ENCODE results near the gene PNLIPRP2.

Gene PNLIPRP2

GRCh38 chr10:116655568-116655967, 34.8 kb downstream of the PNLIPRP2 start:
- ATAC-seq, result no peak

DNA sequence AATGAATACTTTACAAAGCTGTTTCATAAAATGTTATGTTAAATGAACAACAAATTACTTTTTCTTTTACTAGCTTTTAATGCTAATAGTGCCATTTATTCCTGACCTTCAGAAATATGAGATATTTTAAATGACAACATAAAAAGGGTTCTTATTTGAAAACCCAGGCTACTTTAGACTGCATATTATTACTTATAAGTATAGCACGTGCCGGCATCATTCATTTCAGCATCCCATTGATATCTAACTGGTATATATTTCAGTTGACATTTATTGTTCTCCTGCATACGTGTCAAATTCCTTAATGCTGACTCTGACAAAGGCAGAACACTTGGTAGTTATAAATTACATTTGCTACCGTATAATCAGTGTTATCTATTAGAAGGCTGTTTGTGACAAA, 35.3 kb downstream of the PNLIPRP2 start:
- no peak for ATAC-seq
- DNase-seq, result no peak

More at GRCh38 chr10:116655568-116655967, 34.8 kb downstream of the PNLIPRP2 start:
- DNase-seq, result no peak

DNA sequence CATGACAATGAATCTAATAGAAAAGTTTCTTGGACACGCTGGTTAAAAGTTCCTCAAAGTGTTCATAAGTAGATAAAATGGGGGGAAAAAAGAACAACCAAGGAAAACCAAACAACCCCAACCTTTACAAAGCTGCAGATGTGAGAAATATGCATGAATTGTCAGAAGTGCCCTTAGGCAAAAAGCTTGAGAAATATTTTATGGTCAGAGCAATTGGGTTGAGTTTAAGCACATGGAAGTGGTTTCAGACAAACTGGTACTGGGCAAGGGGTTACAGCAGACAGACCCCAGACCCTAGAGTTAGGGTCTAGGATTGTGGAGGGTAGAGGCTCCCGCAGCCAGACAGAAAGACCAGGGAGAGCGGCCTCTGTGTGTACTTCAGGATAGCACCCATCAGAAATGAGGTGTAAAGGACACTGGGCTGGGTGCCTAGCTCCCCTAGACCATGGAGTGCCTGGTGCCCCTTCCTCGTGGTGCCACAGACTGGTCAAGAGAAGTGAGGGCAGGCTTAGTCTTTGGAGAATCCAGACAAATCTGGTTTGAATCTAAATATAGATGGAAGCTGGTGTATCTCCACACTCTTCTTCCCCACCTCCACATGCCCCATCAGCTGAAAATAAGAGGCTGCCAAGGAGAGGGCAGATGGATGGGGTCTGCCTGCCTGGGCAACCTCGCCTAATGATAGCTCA, 37.3 kb downstream of the PNLIPRP2 start:
- DNase-seq (no peak), ATAC-seq (no peak)

DNA sequence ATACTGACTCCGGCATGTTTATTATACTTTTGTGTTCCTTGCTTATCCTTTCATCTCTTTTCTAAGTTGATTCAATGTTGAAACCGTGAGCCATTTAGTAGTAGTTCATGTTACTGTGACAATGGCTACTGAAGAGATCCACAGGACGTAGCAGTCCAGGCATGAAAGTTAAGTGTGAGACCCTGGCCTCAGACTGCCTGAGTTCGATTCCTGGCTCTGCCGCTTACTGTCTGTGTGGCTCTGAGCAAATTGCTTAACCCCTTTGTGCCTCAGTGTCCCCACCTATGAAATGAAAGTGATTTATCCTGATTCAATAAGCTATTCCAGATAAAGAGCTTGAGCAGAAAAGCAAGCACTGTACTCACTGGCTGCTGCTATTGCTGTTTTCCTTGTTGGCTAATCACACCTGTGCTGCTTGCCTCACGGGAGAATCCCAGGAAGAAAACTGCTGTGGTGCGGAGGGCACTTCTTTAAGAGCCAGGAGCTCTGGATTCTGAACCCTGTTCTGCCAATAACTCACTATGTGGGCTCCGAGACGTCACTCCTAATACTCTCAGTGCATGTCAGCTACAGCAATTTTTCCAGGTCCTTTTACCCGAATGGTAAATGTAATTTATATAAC, 38.4 kb downstream of the PNLIPRP2 start:
- ATAC-seq, result no peak
- DNase-seq, result no peak

DNA sequence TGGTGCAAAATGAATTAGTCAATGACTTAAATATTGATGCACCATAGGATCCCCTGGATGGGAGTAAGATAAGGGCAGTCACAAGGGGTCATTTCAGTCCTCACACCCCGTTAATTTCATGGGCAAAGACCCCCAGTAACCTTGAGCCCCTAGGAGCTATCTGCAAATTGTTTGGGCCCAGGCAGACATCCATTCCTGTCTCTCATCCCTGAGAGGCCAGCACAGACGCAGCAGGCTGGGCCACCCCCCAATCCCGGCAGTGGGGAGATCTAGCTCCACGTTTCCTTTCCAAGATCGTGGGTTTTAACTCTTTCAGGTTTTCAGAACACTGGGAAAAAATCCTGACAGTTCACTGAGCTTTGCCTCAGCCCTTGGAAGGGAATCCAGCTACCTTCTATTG, 40.1 kb downstream of the PNLIPRP2 start:
- no peak for DNase-seq
- ATAC-seq, result no peak

DNA sequence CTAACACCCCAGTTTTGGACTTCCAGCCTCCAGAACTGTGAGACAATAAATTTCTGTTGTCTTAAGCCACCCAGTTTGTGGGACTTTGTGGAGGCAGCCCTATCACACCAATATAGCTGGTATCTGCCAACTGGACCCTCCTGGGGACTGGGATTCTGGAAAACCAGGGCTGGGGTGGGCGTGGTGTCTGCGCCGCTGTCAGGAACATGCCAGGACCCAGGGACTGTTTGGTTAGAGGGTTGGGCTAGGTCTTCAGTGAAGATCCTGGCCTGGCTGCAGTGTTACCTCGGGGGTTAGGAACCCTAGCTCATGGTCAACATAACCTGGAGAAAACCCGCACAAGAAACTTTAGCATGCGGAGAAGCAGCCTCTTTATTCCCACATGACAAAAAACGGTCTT, 42.6 kb downstream of the PNLIPRP2 start:
- DNase-seq, result no peak
- ATAC-seq, result no peak

- DNase-seq, result no peak
- no peak for ATAC-seq
These were observed 43.9 kb downstream of the PNLIPRP2 start for GRCh38 chr10:116664631-116665030.

- no peak for ATAC-seq
- no peak for DNase-seq
These were observed 44.9 kb downstream of the PNLIPRP2 start for GRCh38 chr10:116665541-116666125.

DNA sequence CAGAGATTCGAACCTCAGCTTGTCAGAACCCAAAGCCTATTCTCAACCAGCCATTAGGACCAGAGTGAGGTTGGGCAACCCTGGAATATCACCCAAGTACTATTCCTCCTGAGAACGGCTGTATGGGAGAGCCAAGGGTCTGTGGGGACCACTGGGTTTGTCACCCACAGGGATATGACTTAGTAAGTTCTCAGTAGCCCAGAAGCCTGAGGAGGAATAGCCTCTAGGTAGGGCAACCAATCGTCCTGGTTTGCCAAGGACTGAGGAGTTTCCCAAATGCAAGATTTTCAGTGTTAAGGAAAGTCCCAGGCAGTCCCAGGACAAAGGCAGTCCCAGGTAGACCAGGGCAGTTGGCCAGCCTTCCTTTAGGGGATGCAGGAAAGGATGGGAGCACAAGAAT, 46.7 kb downstream of the PNLIPRP2 start:
- ATAC-seq (no peak), DNase-seq (no peak)

DNA sequence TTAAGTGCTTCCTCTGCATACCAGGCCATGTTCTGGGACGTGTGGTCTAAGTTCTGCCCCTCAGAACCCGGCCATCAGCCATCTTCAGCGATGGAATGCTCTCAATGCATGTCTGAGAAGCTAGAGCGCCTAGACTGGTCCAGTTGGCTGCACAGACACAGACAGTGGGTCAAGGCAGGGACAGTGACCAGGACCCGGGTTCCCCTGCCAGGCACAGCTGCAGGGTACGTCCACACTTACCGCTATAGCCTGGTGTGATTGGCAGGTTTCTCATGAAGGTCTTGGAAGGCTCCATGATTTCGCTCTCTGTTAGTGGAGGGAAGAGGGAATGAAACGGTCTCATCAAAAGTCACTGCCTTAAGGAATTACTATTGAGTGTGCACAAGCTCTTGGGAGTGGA, 47.3 kb downstream of the PNLIPRP2 start:
- no peak for DNase-seq
- no peak for ATAC-seq

DNA sequence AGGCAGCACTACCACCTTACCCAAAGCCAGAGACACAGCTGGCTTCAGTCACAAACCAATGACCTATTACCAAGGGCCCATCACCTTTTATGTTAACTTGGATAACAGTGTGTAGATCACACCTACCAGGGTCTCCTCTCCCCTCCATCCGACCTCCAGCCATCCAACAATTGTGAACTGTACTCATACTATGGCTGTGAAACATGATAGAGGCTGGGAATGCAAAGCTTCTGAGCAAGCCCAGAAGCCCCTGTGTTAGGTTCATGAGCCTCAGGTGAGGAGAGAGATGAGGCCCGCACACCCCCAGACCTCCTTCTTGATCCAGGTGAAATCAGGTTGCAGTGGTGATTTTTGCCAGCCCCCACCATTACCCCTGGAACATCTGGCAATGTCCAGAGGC, 47.7 kb downstream of the PNLIPRP2 start:
- DNase-seq, result no peak
- ATAC-seq, result no peak

GRCh38 chr10:116669080-116669479, 48.3 kb downstream of the PNLIPRP2 start:
- DNase-seq (no peak), ATAC-seq (no peak)

DNA sequence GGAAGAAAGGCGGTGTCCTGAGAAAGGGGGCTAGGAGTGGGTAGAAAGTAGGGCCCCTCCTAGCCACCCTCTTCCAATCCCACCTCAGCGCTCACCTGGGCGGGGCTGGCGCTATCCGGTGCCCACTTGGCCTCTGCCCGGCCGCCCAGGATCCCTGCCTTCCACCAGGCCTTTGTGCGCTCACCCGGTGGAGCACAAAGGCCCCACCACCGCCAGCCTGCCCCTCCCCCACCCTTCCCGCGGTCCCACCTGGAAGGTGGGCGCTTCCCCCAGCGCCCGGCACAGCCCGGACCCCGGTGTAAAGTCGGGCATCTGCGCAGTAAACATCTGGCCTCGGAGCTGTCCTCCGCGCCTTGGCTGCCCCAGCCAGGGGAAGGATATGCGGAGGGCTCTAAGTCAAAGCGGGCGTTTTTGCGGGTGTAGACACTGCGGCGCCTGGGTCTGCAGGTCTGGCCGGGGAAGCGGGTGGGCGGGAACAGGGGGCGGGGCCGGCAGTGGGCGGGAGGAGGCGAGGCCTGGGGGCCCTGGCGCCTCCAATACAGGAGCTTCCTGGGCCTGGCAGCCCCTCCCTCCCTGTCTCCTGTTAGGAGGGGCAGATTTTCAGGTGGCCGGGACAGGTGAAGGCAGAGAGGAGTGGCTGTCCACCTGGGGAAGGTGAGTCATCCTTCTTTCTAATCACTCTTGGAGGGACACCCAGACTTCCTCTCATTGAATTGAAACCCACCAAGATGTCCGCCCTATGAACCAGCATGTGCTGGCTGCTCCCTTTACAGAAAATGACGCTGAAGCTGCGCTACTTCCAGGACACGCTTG, 49.3 kb downstream of the PNLIPRP2 start:
- DNase-seq (no peak), ATAC-seq (no peak)

- ATAC-seq (no peak), DNase-seq (no peak)
These were observed 50.0 kb downstream of the PNLIPRP2 start for GRCh38 chr10:116670706-116671105.

DNA sequence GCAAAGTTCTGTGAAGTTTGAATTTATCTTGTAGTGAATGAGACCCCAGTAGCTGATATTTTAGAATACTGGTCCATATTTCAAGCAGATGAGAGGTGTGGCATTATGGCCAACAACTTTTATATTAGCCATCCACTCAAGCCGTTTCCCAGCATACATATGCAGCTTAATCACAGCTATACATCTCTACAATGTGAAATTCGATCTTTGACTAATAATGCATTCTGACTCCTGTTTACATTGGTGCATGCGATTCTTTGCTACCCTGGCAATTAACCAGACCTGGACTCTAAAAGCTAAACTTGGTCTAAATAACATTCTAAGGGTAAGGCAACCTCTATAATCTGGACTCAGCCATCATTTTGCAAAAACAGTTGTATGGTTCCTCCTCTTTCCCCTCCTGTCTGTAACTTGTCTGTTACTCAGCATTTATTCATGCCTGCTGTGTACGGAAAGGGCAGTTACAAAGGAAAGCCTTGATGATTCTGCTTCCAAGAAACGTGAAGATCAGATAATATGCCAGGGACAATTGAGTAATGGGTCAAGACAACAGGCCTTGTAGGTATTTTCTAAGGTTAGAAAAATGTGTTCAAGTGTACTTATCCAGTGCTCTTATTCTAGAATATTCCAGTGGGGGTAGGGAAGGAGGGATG, 50.6 kb downstream of the PNLIPRP2 start:
- DNase-seq, result no peak
- no peak for ATAC-seq

- no peak for ATAC-seq
These were observed 52.1 kb downstream of the PNLIPRP2 start for GRCh38 chr10:116672891-116673290.

GRCh38 chr10:116673866-116674265, 53.1 kb downstream of the PNLIPRP2 start:
- DNase-seq, result no peak
- no peak for ATAC-seq

More at GRCh38 chr10:116672891-116673290, 52.1 kb downstream of the PNLIPRP2 start:
- DNase-seq, result no peak

DNA sequence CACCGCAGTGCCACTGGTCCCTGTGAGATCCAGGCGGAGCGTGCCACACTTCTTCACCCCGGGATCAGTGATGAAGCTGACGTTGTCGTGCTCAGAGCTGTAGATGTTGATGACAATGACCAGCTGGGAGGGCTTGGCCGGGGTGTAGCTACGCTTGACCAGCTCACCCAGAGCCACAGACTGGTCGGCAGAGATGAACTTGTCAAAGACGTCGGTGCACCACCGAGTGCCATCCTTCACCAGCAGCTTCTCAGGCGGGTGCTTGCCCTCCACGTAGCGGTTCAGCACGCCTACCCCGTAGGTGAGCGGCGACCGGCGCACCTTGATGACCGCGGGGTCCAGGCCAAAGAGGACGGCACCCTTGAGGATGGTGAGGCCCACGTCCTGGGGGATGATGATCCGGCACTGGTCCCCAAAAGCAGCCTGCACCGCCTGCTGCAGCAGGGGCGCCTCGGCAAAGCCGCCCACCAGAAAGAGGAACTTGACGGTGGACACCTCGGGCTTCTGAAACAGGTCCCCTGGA, 54.2 kb downstream of the PNLIPRP2 start:
- no peak for DNase-seq
- ATAC-seq, result no peak

GRCh38 chr10:116676118-116676517, 55.4 kb downstream of the PNLIPRP2 start:
- DNase-seq, result no peak
- no peak for ATAC-seq

DNA sequence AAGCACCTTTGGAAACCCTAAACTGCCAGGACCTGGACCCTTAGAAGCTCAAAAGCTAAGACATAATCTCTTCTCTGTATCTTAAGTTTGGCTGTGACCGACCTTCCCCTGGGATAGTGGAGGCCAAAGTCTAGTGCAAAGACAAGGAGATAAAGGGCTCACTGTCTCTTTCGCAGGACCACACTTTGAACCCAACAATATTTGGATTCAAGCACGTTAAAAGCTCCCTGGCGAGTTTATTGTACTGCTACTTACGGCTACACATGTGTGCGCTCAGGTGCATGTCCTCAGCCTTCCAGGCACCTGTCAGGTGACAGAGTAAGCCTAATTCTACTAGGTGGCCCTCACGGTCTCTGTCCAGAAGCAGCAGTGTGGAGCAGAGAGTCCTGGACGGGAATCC, 55.9 kb downstream of the PNLIPRP2 start:
- no peak for DNase-seq

DNA sequence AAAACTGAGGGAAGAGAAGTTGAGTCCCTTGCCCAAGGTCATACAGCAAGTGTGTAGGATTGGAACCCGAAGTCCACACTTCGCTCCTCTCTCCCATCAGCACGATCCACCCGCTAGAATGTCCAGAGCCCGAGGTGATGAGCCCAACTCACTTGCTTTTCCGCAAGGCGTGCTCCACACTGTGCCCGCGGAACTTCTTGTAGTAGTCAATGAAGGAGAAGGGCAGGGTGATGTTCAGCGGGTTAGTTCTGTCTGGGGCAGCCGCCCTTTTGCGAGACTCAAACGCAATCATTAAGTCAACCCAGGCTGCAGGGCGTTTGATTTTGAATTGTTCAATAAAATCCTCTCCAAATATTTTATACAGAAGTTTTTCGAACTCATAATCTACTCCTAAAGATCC, 58.6 kb downstream of the PNLIPRP2 start:
- DNase-seq (no peak), ATAC-seq (no peak)

More for the DNA sequence above, 55.9 kb downstream of the PNLIPRP2 start:
- ATAC-seq, result no peak

DNA sequence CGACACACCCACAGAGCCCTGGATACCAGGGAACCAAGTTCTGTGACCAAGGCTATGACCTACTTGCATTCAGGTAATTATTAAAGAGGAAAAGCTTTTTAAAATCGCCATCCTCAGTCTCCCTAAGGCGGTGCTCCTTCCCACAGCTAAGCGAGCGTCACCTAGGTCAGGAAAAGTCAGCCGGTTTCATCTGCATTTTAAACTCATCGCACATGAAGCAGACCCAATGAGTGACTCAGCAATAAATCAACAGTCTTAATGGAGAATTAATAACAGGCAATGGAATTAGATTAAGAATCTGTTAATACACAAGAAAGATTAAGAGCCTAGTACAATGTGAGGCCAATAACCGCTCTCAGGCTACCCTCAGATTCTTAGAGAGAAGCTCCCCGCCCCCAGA, 62.4 kb downstream of the PNLIPRP2 start:
- DNase-seq, result no peak
- ATAC-seq, result no peak

Data from stimulated activated naive CD8-positive, alpha-beta T cell treated with anti-CD3 and anti-CD28 coated beads, Interleukin-15, Interleukin-2, amounts not matched to agents 100 U/mL and 50 U/mL, for 24 hours (primary cell).